GM21576 (cell line): ENCODE results near the gene LUZP2.
"Not testable (repeated sequence)": the region's sequence is repeated elsewhere in the genome, so short reads cannot be mapped to it uniquely, and the experiment has no call there.

ENCODE experiments used
- ATAC-seq: cut with Tn5 transposase; IDR thresholded peaks from one replicate; pipeline ENCODE4 v1.9.1; 2021; ENCODE audit warnings: mild to moderate bottlenecking, moderate library complexity; ENCODE audit not compliant: unreplicated experiment

LUZP2 gene

DNA sequence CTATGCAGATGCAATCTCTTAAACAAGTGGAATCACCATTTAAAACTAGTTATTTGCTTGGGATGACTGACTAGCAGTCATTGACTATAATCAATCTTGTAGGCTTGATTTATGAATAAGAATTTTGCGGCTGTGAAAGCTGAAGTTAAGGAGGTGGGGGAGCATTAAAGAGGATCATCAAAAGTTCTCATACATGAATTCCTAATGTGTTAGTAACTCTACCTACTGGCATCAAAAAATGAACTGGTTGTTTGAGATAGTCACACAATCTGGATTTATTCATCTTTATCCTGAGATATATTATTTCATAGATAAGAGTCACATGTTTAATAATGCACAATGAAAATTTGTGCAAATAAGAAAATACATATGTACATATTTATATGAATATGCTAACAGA lies 393.6 kb downstream of the LUZP2 start:
- ATAC-seq, result no peak

- not testable (repeated sequence) for ATAC-seq
These were observed 395.1 kb downstream of the LUZP2 start for GRCh38 chr11:24891845-24892492.

DNA sequence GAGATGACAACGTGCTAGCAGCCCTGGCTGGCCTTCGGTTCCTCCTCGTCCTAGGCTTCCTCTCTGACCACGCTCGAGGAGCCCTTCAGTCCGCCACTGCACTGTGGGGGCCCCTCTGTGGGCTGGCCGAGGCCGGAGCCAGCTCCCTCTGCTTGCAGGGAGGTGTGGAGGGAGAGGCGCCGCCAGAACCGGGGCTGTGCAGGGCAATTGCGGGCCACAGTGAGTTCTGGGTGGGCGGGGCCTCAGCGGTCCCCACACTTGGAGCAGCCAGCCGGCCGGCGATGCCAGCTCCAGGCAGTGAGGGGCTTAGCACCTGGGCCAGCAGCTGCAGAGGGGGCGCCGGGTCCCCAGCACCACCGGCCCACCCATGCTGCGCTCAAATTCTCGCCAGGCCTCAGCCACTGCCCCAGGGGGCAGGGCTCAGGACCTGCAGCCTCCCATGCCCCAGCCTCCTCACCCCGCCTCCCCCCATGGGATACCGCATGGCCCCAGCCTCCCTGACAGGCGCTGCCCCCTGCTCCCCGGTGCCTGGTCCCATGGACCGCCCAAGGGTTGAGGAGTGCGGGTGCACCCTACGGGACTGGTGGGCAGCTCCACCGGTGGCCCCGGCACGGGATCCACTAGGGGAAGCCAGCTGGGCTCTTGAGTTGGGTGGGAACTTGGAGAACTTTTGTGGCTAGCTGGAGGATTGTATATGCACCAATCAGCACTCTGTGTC lies 399.4 kb downstream of the LUZP2 start:
- no peak for ATAC-seq

DNA sequence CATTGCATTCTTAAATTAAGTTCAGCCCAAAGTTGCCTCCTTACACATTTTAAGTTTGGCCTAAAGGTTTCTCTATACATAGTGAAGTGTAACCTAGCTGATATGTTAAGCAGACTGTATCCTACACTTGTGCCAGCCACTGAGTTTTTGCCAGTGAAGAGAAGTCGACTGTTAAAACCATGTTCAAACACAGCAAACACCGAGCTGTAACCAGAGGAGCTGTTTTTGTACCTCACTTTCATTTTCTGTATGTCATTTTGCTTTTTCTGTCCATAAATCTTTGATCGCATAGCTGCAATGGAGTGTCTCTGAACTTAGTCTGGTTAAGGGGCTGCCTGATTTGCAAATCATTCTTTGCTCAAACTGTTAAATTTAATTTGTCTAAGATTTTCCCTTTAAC lies 403.7 kb downstream of the LUZP2 start:
- no peak for ATAC-seq

- no peak for ATAC-seq
These were observed 404.2 kb downstream of the LUZP2 start for GRCh38 chr11:24900960-24901549.

DNA sequence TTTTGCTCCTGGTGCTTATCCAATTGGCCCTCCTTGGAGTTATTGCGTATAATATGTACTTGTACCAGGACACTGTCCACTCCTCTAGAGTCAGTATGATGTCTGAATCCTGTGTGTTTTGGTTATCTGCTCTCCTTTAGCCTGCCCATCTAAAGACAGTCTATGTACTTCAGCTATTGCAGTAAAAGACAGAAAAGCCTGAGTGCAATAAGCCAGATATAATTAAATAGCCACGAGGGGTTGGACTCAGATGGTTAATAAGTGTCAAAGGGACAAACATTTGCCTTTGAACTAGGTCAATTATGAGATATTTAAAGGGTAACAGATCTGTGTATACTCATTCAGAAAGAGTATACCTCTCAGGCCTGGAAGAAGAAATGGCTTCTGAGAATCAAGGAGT lies 406.7 kb downstream of the LUZP2 start:
- no peak for ATAC-seq

DNA sequence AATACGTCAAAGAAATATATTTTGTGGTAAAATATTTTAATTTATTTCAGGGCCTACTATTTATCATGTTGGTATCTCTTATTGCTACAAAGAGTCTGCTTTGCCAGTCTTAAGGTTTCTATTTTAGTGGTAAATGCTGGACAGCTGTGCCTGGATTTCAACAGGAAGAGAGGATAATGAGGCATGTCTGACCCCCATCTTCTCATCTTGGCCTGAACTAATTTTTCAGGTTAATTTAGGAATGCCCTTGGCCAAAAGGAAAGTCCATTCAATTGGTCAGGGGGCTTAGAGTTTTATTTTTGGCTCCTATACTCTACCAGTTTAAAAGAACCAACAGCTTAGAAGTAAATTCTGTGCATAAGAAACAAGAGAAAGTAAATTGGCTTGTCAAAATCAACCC lies 428.2 kb downstream of the LUZP2 start:
- no peak for ATAC-seq

- ATAC-seq, result no peak
These were observed 435.5 kb downstream of the LUZP2 start for GRCh38 chr11:24932110-24933000.

DNA sequence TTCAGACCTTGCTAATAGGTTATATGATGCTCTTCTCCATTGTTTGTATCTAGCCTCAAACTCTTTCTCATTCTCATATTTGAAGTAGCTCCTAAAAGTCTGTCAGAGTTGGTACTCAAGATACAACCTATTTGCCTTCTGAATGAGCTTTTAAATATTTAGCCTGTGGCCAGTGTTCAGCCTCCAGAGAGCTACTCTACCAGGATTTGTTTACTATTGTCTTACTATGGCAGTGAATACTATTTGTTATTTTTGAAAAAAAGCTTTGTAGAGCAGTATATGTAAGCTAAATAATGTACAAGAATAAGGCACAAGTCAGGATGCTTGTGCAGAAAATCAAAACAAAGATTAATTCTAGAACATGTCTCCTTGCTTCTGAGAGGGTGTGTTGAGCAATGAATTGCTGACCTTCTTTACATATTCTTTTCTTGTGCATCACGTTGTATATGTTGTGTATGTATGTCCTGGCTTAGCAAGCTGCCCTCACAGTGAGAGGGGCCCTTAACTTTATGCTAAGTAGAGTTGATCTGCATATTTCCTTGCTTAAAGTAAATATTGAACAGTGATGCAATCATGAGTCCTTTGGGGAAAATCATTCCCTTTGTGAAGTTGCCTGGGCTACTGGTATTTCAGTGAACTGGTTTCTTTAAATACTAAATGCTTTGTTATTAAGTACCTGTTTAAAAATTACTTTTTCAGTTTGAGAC lies 438.0 kb downstream of the LUZP2 start:
- no peak for ATAC-seq

- ATAC-seq, result no peak
These were observed 448.0 kb downstream of the LUZP2 start for GRCh38 chr11:24944891-24945290.

DNA sequence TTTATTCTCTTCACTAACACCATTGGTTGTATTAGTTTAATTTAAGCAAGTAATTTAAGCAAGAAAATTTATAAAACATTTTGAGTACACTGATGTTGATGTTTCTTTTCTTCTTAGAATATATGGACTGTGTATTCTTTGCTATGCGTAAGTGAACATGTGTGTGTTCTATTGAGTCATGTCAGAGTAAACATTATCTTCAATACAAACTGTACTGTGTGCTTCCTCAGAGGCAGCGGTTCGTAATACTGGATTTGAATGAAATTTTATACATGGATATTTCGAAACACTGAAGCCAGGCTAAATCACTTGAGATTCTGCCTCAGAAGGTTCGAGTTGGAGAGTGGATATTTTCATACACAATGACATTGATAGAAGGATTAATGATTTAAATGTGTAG lies 452.6 kb downstream of the LUZP2 start:
- ATAC-seq, result no peak

GRCh38 chr11:24963852-24964251 lies 467.0 kb downstream of the LUZP2 start:
- ATAC-seq, result no peak

DNA sequence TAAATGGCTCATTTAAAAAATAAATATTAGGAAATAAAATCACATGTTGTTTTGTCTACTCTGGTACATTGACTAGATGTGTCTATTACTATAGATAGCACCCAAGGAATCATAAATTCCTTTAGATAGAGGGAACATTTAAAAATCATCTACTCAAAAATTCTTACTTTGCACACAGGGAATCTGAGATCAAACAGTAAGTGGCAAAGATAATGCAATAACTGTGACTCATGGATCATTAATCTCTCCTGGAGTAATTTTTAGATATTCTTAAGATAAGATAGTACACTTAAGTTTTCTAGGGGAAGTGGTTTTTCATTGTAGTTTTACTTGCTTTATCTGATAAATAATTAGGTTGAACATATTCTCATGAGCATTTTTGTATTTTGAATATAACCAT lies 468.9 kb downstream of the LUZP2 start:
- no peak for ATAC-seq

DNA sequence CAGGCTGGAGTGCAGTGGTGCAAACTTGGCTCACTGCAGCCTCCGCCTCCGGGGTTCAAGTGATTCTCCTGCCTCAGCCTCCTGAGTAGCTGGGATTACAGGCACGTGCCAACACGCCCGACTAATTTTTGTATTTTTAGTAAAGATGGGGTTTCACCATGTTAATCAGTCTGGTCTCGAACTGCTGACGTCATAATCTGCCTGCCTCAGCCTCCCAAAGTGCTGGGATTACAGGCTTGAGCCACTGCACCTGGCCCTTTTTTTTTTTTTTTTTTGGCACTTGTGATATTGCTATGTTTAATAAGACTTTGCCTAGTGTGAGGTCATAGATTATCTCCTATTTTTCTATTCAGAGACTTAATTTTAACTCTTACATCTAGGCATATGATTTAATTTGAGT lies 497.1 kb downstream of the LUZP2 start:
- not testable (repeated sequence) for ATAC-seq

DNA sequence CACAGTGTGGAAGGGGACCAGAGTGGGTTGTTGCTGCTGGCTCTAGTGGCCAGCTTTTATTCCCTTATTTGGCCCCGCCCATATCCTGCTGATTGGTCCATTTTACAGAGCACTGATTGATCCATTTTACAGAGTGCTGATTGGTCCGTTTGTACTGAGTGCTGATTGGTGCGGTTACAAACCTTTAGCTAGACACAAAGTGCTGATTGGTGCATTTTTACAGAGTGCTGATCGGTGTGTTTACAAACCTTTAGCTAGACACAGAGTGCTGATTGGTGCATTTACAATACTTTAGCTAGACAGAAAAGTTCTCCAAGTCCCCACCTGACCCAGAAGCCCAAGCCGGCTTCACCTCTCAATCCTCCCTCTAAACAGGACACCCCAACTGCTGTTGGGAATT lies 503.1 kb downstream of the LUZP2 start:
- ATAC-seq, result not testable (repeated sequence)

GRCh38 chr11:25037431-25037830 lies 540.6 kb downstream of the LUZP2 start:
- ATAC-seq, result no peak

- ATAC-seq, result no peak
These were observed 541.3 kb downstream of the LUZP2 start for GRCh38 chr11:25038131-25038530.

DNA sequence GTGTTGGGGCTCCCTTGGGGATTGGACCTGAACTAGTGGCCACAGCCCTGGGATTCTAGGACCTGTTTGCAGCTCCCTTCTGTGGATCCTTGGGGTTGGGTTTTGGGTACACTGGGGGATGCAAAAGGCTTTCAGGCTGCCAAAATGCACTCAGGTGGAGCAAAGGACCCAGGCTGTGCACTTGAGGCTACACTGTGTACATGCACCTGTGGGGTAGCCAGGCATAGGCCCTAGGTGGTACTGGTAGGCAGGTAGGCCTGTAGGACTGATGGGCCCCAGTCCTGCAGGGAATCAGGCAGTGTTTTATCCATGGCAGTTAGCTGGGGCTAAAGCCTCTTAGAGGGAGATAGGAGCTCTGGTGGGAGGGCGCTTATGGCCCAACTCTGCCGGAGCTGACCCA lies 542.3 kb downstream of the LUZP2 start:
- ATAC-seq, result no peak

DNA sequence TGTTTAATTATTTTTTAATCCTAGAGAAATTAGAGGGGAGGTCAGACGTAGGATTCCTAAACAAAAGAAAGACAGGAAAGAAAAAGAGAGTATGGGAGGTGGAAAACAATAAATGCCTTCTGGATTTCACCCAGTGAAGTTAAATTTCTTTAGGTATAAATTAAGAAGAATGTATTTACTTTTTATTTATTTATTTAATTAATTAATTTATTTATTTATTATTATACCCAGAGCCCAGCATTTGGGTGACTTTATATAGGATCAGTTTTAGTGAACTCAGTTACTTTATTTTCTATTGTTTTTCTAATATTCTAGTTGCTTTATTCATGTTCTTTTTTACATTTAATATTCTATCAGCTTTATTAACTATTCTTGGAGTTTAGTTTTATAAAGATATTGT lies 551.8 kb downstream of the LUZP2 start:
- ATAC-seq, result no peak

DNA sequence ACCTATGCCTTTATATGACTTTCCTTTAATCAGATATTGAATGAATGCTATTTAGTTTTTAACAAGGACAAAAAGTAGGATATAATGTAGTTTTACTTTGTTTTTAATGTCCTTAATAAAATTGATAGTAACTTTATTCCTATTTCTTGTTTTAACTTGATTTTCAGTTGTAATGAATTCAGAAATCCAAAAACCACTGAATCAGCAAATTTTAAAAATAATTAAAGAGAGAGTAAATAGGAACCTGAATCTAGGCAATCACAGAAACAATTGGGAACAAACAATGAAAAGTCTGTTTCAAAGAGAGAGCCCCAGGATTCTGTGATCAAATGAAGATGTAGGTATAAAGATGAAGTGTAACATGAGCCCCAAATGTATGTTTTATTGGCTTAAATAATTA lies 556.0 kb downstream of the LUZP2 start:
- no peak for ATAC-seq

GRCh38 chr11:25057861-25058260 lies 561.0 kb downstream of the LUZP2 start:
- no peak for ATAC-seq
